Progenitor cell of endocrine pancreas (in vitro differentiated cells): ENCODE data around the gene INPP5D. TPM values are rescaled to one million over a fixed set of nuclear protein-coding genes. Genes with fewer than 3 reads are reported as not detected.

ENCODE experiments used
- DNase-seq: peaks from one replicate; pipeline ENCODE4 v3.0.0; 2021; ENCODE audit warnings: low spot score; ENCODE audit not compliant: unreplicated experiment
- H3K27ac Mint-ChIP-seq: 2 replicates; pipeline ENCODE4 v1.8.0; 2021; ENCODE audit warnings: mild to moderate bottlenecking, moderate library complexity, mixed read lengths
- H3K27me3 Mint-ChIP-seq: 2 replicates; pipeline ENCODE4 v1.8.0; 2021; ENCODE audit warnings: mixed read lengths
- H3K36me3 Mint-ChIP-seq: 2 replicates; pipeline ENCODE4 v1.8.0; 2022; ENCODE audit warnings: mixed read lengths; ENCODE audit not compliant: insufficient read depth
- H3K4me1 Mint-ChIP-seq: 2 replicates; pipeline ENCODE4 v1.8.0; 2021; ENCODE audit warnings: low read depth, mixed read lengths
- H3K4me3 Mint-ChIP-seq: 2 replicates; pipeline ENCODE4 v1.8.0; 2021; ENCODE audit warnings: low read depth, mild to moderate bottlenecking, moderate library complexity, mixed read lengths
- H3K9me3 Mint-ChIP-seq: 2 replicates; pipeline ENCODE4 v1.8.0; 2021; ENCODE audit warnings: low read depth, mixed read lengths
- total RNA-seq: library from RNA; stranded (reverse); gene quantifications from 2 replicates; pipeline ENCODE4 v1.2.1, GENCODE V29; 2021
- TF ChIP-seq, protein P1 (sequence below): fragments of 200-600 bp; sonication (generic); IDR thresholded peaks from one replicate; pipeline ENCODE4 v1.5.0; 2021; ENCODE audit warnings: antibody characterized with exemption, mild to moderate bottlenecking; ENCODE audit not compliant: unreplicated experiment

The INPP5D gene
- total RNA-seq, 1 donor from 2014 or later, result 5.3 TPM

GRCh38 chr2:233209533-233210171, 149.5 kb downstream of the INPP5D start:
- TF ChIP-seq, protein P1, sequence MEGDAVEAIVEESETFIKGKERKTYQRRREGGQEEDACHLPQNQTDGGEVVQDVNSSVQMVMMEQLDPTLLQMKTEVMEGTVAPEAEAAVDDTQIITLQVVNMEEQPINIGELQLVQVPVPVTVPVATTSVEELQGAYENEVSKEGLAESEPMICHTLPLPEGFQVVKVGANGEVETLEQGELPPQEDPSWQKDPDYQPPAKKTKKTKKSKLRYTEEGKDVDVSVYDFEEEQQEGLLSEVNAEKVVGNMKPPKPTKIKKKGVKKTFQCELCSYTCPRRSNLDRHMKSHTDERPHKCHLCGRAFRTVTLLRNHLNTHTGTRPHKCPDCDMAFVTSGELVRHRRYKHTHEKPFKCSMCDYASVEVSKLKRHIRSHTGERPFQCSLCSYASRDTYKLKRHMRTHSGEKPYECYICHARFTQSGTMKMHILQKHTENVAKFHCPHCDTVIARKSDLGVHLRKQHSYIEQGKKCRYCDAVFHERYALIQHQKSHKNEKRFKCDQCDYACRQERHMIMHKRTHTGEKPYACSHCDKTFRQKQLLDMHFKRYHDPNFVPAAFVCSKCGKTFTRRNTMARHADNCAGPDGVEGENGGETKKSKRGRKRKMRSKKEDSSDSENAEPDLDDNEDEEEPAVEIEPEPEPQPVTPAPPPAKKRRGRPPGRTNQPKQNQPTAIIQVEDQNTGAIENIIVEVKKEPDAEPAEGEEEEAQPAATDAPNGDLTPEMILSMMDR, result no peak
- H3K4me1 Mint-ChIP-seq, result peaks cover 5% of the 10 kb centered on the region
- H3K9me3 Mint-ChIP-seq, result no peaks in the 10 kb centered on the region
- no peaks in the 10 kb centered on the region for H3K36me3 Mint-ChIP-seq
- H3K27me3 Mint-ChIP-seq, result peaks cover 15% of the 10 kb centered on the region
- no peak overlapping the region for H3K4me3 Mint-ChIP-seq
- H3K27ac Mint-ChIP-seq, result peak overlapping the region; percentile 17
- no peak for DNase-seq

GRCh38 chr2:233210281-233210680, 150.1 kb downstream of the INPP5D start:
- peaks cover 5% of the 10 kb centered on the region for H3K4me1 Mint-ChIP-seq
- TF ChIP-seq, protein P1, result no peak

DNA sequence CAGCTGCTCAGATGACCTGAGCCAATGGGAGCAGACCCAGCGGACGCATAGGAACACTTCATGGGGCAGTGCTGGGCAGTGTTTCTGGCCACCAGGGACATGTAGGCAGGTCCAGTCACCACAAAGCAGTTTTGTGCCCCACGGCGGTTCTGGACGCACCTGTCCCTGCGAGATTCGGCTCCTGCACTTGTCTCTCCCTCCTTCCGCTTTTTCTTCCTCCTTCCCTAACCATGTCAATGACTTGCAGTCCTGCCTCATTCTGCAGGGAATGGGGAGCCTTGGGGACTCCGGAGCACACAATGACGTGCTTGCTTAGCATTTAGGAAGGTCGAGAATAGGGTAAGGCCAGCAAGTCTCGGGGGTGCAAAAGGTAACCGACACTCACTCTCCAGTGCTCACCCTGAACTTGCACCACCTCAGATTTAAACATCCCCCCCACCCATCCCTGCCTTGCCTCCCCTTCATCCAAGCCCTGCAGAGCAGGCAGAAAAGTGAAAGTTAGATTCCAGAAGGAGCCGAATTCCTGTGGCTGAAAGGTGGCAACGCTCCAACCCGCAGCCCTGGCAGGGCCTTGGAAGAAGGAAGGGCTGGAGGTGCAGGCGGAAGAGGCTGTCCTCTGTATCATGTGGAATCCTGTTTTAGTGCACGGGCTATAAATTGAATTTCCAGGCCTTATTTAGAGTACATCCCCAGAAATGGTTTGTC, 150.9 kb downstream of the INPP5D start:
- Mint-ChIP-seq H3K4me1 (peaks cover 5% of the 10 kb centered on the region), H3K27ac (no peak overlapping the region), H3K36me3 (no peaks in the 10 kb centered on the region), H3K9me3 (no peaks in the 10 kb centered on the region), H3K27me3 (peaks cover 15% of the 10 kb centered on the region), H3K4me3 (no peak overlapping the region)
- no peak for DNase-seq
- TF ChIP-seq, protein P1, result no peak

More at GRCh38 chr2:233210281-233210680, 150.1 kb downstream of the INPP5D start:
- peaks cover 15% of the 10 kb centered on the region for H3K27me3 Mint-ChIP-seq
- no peak overlapping the region for H3K4me3 Mint-ChIP-seq
- DNase-seq, result no peak
- no peaks in the 10 kb centered on the region for H3K36me3 Mint-ChIP-seq
- no peaks in the 10 kb centered on the region for H3K9me3 Mint-ChIP-seq
- no peak overlapping the region for H3K27ac Mint-ChIP-seq

DNA sequence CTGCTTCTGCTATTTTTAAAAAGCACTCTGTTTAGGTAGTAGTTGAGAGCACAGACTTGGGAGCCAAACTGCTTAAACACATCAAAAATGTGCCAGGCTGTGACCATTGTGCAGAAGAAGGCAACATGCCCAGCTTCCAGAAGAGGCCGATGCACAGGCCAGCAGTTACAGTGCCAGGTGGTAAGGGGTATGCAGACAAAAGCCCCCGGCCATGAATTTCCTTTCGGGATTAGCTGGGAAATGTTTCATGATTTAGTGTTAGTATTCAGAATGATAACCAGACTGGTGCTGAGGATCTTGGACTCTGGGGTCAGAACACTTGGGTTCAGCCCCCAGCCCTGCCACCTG, 151.4 kb downstream of the INPP5D start:
- DNase-seq, result no peak
- no peaks in the 10 kb centered on the region for H3K9me3 Mint-ChIP-seq
- peaks cover 15% of the 10 kb centered on the region for H3K27me3 Mint-ChIP-seq
- TF ChIP-seq, protein P1, result no peak
- H3K36me3 Mint-ChIP-seq, result no peaks in the 10 kb centered on the region
- H3K4me1 Mint-ChIP-seq, result peaks cover 5% of the 10 kb centered on the region
- H3K4me3 Mint-ChIP-seq, result no peak overlapping the region
- no peak overlapping the region for H3K27ac Mint-ChIP-seq

- no peak overlapping the region for H3K27ac Mint-ChIP-seq
- peaks cover 5% of the 10 kb centered on the region for H3K4me1 Mint-ChIP-seq
- peaks cover 15% of the 10 kb centered on the region for H3K27me3 Mint-ChIP-seq
- no peaks in the 10 kb centered on the region for H3K9me3 Mint-ChIP-seq
- TF ChIP-seq, protein P1, result no peak
- DNase-seq, result no peak
- no peak overlapping the region for H3K4me3 Mint-ChIP-seq
- no peaks in the 10 kb centered on the region for H3K36me3 Mint-ChIP-seq
These were observed 152.9 kb downstream of the INPP5D start for GRCh38 chr2:233213011-233213410.
